Measurements from ENCODE around the gene GAPDHS. TPM values are rescaled to one million over a fixed set of nuclear protein-coding genes. Genes with fewer than 3 reads are reported as not detected.

The GAPDHS gene
- total and polyA plus RNA-seq, 7 experiments from 2014 or later: not detected

Other genes starting within 250 kb of the GAPDHS start
- under 1 TPM in 1 of 5 experiments, not detected in 4; 0.29 TPM for gene MAG, start 241.3 kb upstream of the GAPDHS start, total RNA-seq
- gene MAG, start 241.3 kb upstream of the GAPDHS start, polyA plus RNA-seq: under 1 TPM in 1 of 2 donors, not detected in 1; 0.31 TPM
- gene CD22, start 204.3 kb upstream of the GAPDHS start, total RNA-seq: 10 to 100 TPM in 1 of 5 experiments, 1 to 10 TPM in 4; 1.5 to 23.9 (median 1.9) TPM
- gene CD22, start 204.3 kb upstream of the GAPDHS start, polyA plus RNA-seq: 1 to 10 TPM in 1 of 2 donors, under 1 TPM in 1; 0.70 to 1.1 TPM
- 1 to 10 TPM in 1 of 5 experiments, under 1 TPM in 2, not detected in 2; 0.10 to 1.3 (median 0.24) TPM for gene FFAR1, start 185.6 kb upstream of the GAPDHS start, total RNA-seq
- not detected for gene FFAR1, start 185.6 kb upstream of the GAPDHS start, polyA plus RNA-seq
- under 1 TPM in 3 of 5 experiments, not detected in 2; 0.31 to 0.91 (median 0.72) TPM for gene FFAR3, start 175.0 kb upstream of the GAPDHS start, total RNA-seq
- not detected for gene FFAR3, start 175.0 kb upstream of the GAPDHS start, polyA plus RNA-seq
- gene GPR42, start 162.4 kb upstream of the GAPDHS start, total RNA-seq: under 1 TPM in 1 of 5 experiments, not detected in 4; 0.24 TPM
- not detected for gene GPR42, start 162.4 kb upstream of the GAPDHS start, polyA plus RNA-seq
- gene FFAR2, start 85.2 kb upstream of the GAPDHS start, total RNA-seq: 1 to 10 TPM in 2 of 5 experiments, not detected in 3; 2.2 to 7.1 TPM
- gene FFAR2, start 85.2 kb upstream of the GAPDHS start, polyA plus RNA-seq: not detected
- not detected for gene KRTDAP, start 43.0 kb upstream of the GAPDHS start, total RNA-seq
- gene KRTDAP, start 43.0 kb upstream of the GAPDHS start, polyA plus RNA-seq: not detected
- under 1 TPM in 2 of 5 experiments, not detected in 3; 0.54 to 0.76 TPM for gene DMKN, start 19.8 kb upstream of the GAPDHS start, total RNA-seq
- gene DMKN, start 19.8 kb upstream of the GAPDHS start, polyA plus RNA-seq: not detected
- not detected for gene SBSN, start 5.1 kb upstream of the GAPDHS start, total RNA-seq
- not detected for gene SBSN, start 5.1 kb upstream of the GAPDHS start, polyA plus RNA-seq
- 10 to 100 TPM; 24.7 to 54.0 (median 34.6) TPM for gene TMEM147, start 12.2 kb downstream of the GAPDHS start, total RNA-seq
- gene TMEM147, start 12.2 kb downstream of the GAPDHS start, polyA plus RNA-seq: 100 to 1,000 TPM; 143 to 154 TPM
- not detected for gene ATP4A, start 30.2 kb downstream of the GAPDHS start, total RNA-seq
- gene ATP4A, start 30.2 kb downstream of the GAPDHS start, polyA plus RNA-seq: not detected
- not detected for gene PMIS2, start 52.7 kb downstream of the GAPDHS start, total RNA-seq
- not detected for gene PMIS2, start 52.7 kb downstream of the GAPDHS start, polyA plus RNA-seq
- 10 to 100 TPM; 23.6 to 40.0 (median 28.4) TPM for gene HAUS5, start 79.3 kb downstream of the GAPDHS start, total RNA-seq
- gene HAUS5, start 79.3 kb downstream of the GAPDHS start, polyA plus RNA-seq: 1 to 10 TPM; 7.6 TPM
- gene RBM42, start 95.6 kb downstream of the GAPDHS start, total RNA-seq: 10 to 100 TPM; 39.0 to 98.2 (median 51.3) TPM
- gene RBM42, start 95.6 kb downstream of the GAPDHS start, polyA plus RNA-seq: 10 to 100 TPM; 48.7 to 49.8 TPM
- gene ETV2, start 108.3 kb downstream of the GAPDHS start, total RNA-seq: under 1 TPM in 3 of 5 experiments, not detected in 2; 0.56 to 0.71 (median 0.70) TPM
- gene ETV2, start 108.3 kb downstream of the GAPDHS start, polyA plus RNA-seq: under 1 TPM; 0.61 to 0.89 TPM
- gene COX6B1, start 114.9 kb downstream of the GAPDHS start, total RNA-seq: 100 to 1,000 TPM; 172 to 464 (median 232) TPM
- 100 to 1,000 TPM; 819 to 873 TPM for gene COX6B1, start 114.9 kb downstream of the GAPDHS start, polyA plus RNA-seq
- 1 to 10 TPM in 1 of 5 experiments, under 1 TPM in 1, not detected in 3; 0.41 to 1.3 TPM for gene UPK1A, start 133.1 kb downstream of the GAPDHS start, total RNA-seq
- not detected for gene UPK1A, start 133.1 kb downstream of the GAPDHS start, polyA plus RNA-seq
- gene ZBTB32, start 171.1 kb downstream of the GAPDHS start, total RNA-seq: 10 to 100 TPM in 1 of 5 experiments, 1 to 10 TPM in 1, under 1 TPM in 2, not detected in 1; 0.35 to 41.6 (median 1.0) TPM
- gene ZBTB32, start 171.1 kb downstream of the GAPDHS start, polyA plus RNA-seq: not detected
- gene KMT2B, start 184.5 kb downstream of the GAPDHS start, total RNA-seq: 10 to 100 TPM; 64.2 to 79.8 (median 77.3) TPM
- gene KMT2B, start 184.5 kb downstream of the GAPDHS start, polyA plus RNA-seq: 1 to 10 TPM in 1 of 2 donors, under 1 TPM in 1; 0.60 to 3.2 TPM
- 100 to 1,000 TPM in 2 of 5 experiments, 10 to 100 TPM in 3; 61.4 to 113 (median 62.8) TPM for gene IGFLR1, start 209.0 kb downstream of the GAPDHS start, total RNA-seq
- 100 to 1,000 TPM in 1 of 2 donors, 10 to 100 TPM in 1; 99.5 to 107 TPM for gene IGFLR1, start 209.0 kb downstream of the GAPDHS start, polyA plus RNA-seq
- 10 to 100 TPM; 33.7 to 86.8 (median 68.6) TPM for gene U2AF1L4, start 212.0 kb downstream of the GAPDHS start, total RNA-seq
- 10 to 100 TPM; 75.7 to 89.7 TPM for gene U2AF1L4, start 212.0 kb downstream of the GAPDHS start, polyA plus RNA-seq
- 10 to 100 TPM; 20.4 to 50.9 (median 26.3) TPM for gene PSENEN, start 212.2 kb downstream of the GAPDHS start, total RNA-seq
- 10 to 100 TPM; 49.0 to 79.1 TPM for gene PSENEN, start 212.2 kb downstream of the GAPDHS start, polyA plus RNA-seq
- 10 to 100 TPM in 4 of 5 experiments, 1 to 10 TPM in 1; 7.9 to 33.1 (median 18.9) TPM for gene LIN37, start 215.1 kb downstream of the GAPDHS start, total RNA-seq
- gene LIN37, start 215.1 kb downstream of the GAPDHS start, polyA plus RNA-seq: 10 to 100 TPM in 1 of 2 donors, 1 to 10 TPM in 1; 6.7 to 20.6 TPM
- under 1 TPM in 1 of 5 experiments, not detected in 4; 0.22 TPM for gene HSPB6, start 223.6 kb downstream of the GAPDHS start, total RNA-seq
- gene HSPB6, start 223.6 kb downstream of the GAPDHS start, polyA plus RNA-seq: not detected
- gene PROSER3, start 224.7 kb downstream of the GAPDHS start, total RNA-seq: 10 to 100 TPM; 34.0 to 47.3 (median 39.7) TPM
- gene PROSER3, start 224.7 kb downstream of the GAPDHS start, polyA plus RNA-seq: 1 to 10 TPM; 5.4 to 6.8 TPM
- gene ARHGAP33, start 242.1 kb downstream of the GAPDHS start, total RNA-seq: 10 to 100 TPM; 15.3 to 55.5 (median 23.4) TPM
- gene ARHGAP33, start 242.1 kb downstream of the GAPDHS start, polyA plus RNA-seq: 1 to 10 TPM in 1 of 2 donors, under 1 TPM in 1; 0.09 to 1.0 TPM

Data from naive thymus-derived CD4-positive, alpha-beta T cell (primary cell).